Skin epidermis (tissue), 12 donors: Measurements from ENCODE around the gene ITPR3.

Experiments used
- H3K27ac ChIP-seq, 21 experiments: fragments of 200-600 bp; sonication (generic) in 11 of 21; one replicate each; pipeline ENCODE4 v1.5.0; 2020; ENCODE audit warnings: mild to moderate bottlenecking in 3 of 21, inconsistent platforms in 2 of 21, moderate library complexity in 2 of 21
- H3K4me3 ChIP-seq, 7 experiments: fragments of 200-600 bp; sonication (generic) in 2 of 7; one replicate each; pipeline ENCODE4 v1.5.0; 2020; ENCODE audit warnings: inconsistent platforms in 2 of 7, mild to moderate bottlenecking in 2 of 7, moderate library complexity in 1 of 7

Gene ITPR3

GRCh38 chr6:33738153-33738552, 117.0 kb downstream of the ITPR3 start:
- H3K4me3 ChIP-seq, result no peak overlapping the region
- no peak overlapping the region for H3K27ac ChIP-seq

- H3K27ac ChIP-seq, result no peak overlapping the region
Observed at GRCh38 chr6:33738879-33739278, 117.8 kb downstream of the ITPR3 start.

GRCh38 chr6:33739571-33739970, 118.4 kb downstream of the ITPR3 start:
- H3K4me3 ChIP-seq, result no peak overlapping the region
- H3K27ac ChIP-seq, result peak overlapping the region in 1 of 21 experiments; percentile 18

More at GRCh38 chr6:33738879-33739278, 117.8 kb downstream of the ITPR3 start:
- H3K4me3 ChIP-seq, result no peak overlapping the region

- Histone ChIP-seq H3K27ac (peak overlapping the region in 1 of 21 experiments; percentile 18), H3K4me3 (no peak overlapping the region)
Observed at GRCh38 chr6:33740204-33740608, 119.1 kb downstream of the ITPR3 start.

GRCh38 chr6:33740794-33741193, 119.7 kb downstream of the ITPR3 start:
- no peak overlapping the region for H3K4me3 ChIP-seq
- no peak overlapping the region for H3K27ac ChIP-seq

- H3K27ac ChIP-seq, result no peak overlapping the region
- no peak overlapping the region for H3K4me3 ChIP-seq
Observed at GRCh38 chr6:33742092-33742491, 121.0 kb downstream of the ITPR3 start.

GRCh38 chr6:33742837-33743236, 121.7 kb downstream of the ITPR3 start:
- Histone ChIP-seq H3K4me3 (no peak overlapping the region), H3K27ac (peak overlapping the region in 1 of 21 experiments; percentile 12)

- H3K27ac ChIP-seq, result peak overlapping the region in 9 of 21 experiments; percentile 9 to 64 (median 55)
- H3K4me3 ChIP-seq, result no peak overlapping the region
Observed at GRCh38 chr6:33744001-33744848, 123.1 kb downstream of the ITPR3 start.

GRCh38 chr6:33744895-33745546, 123.9 kb downstream of the ITPR3 start:
- Histone ChIP-seq H3K4me3 (no peak overlapping the region), H3K27ac (peak overlapping the region in 9 of 21 experiments; percentile 9 to 64 (median 55))

- no peak overlapping the region for H3K4me3 ChIP-seq
- H3K27ac ChIP-seq, result peak overlapping the region in 1 of 21 experiments; percentile 38
Observed at GRCh38 chr6:33745548-33745947, 124.4 kb downstream of the ITPR3 start.
